ENCODE data around the gene AMPD2. TPM values are rescaled to one million over a fixed set of nuclear protein-coding genes. Genes with fewer than 3 reads are reported as not detected.

Gene AMPD2
- total and polyA plus RNA-seq, 2 donors (not counting 3 experiments of a cell fraction or from before 2014, with no cell fraction given), result 69.4 TPM

GRCh38 chr1:109626682-109627408 is 7.2 kb downstream of the AMPD2 start:
- no peak overlapping the region for H3K4me3 ChIP-seq (replicated peaks in 1 of 3; ENCODE audit: insufficient read depth in 1 of 3, low read depth in 1 of 3, low read length in 3 of 3)
- no peaks in the 10 kb centered on the region for H3K27me3 ChIP-seq (ENCODE audit: control insufficient read depth in 2 of 2, insufficient read depth in 2 of 2, low read length in 2 of 2)
- DNase-seq (ENCODE audit: low read depth, low spot score) (no peak), FAIRE-seq (no peak)
- H3K27ac ChIP-seq (ENCODE audit: insufficient read depth, low read depth, low read length), result no peak overlapping the region
- peaks cover 3% of the 10 kb centered on the region for H3K4me1 ChIP-seq (ENCODE audit: control insufficient read depth, extremely low read depth, insufficient read depth, low read length)
- dilution Hi-C loops (cut with MboI; ENCODE audit: extremely low pct_ligation_motif_present, low sequenced_read_pairs), result no loop called here
- no peaks in the 10 kb centered on the region for H3K9me3 ChIP-seq (replicated peaks; ENCODE audit: control insufficient read depth, insufficient read depth, low read length)
- intact Hi-C loops (cut with micrococcal nuclease), result no loop called here
- no peak overlapping the region for H3K4me2 ChIP-seq (ENCODE audit: insufficient read depth, low read length)
- TF ChIP-seq JUN (IDR thresholded peaks at IDR 0.05; ENCODE audit: borderline replicate concordance, insufficient read depth, insufficient read length, low read depth) (no peak), POLR2AphosphoS5 (IDR thresholded peaks at IDR 0.05; ENCODE audit: insufficient read depth, low read depth, low read length) (no peak), MYC (IDR thresholded peaks at IDR 0.05; ENCODE audit: low read depth, low read length) (no peak), FOS (IDR thresholded peaks at IDR 0.05; ENCODE audit: borderline replicate concordance, insufficient read depth, low read length) (no peak), POLR2A (IDR thresholded peaks at IDR 0.05; ENCODE audit: low read depth, low read length) (no peak), GATA2 (IDR thresholded peaks at IDR 0.05; ENCODE audit: insufficient read depth, insufficient read length, low read depth, low read length) (no peak), CTCF (IDR thresholded peaks at IDR 0.05; ENCODE audit: extremely low read depth in 1 of 2, insufficient read depth in 1 of 2, low read depth in 1 of 2, low read length in 2 of 2) (no peak), EZH2 (IDR thresholded peaks at IDR 0.05; ENCODE audit: borderline replicate concordance, low read depth, low read length, severe bottlenecking) (no peak)
- TF ChIP-seq, protein P1, sequence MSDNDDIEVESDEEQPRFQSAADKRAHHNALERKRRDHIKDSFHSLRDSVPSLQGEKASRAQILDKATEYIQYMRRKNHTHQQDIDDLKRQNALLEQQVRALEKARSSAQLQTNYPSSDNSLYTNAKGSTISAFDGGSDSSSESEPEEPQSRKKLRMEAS (IDR thresholded peaks at IDR 0.05; ENCODE audit: insufficient read depth, insufficient read length), result no peak
- H4K20me1 ChIP-seq (replicated peaks; ENCODE audit: control insufficient read depth, extremely low read depth, insufficient read depth, low read length), result no peaks in the 10 kb centered on the region
- H3K9ac ChIP-seq (replicated peaks; ENCODE audit: extremely low read depth, insufficient read depth, low read length), result no peak overlapping the region
- ChIA-PET CTCF (interaction anchor here (1.8 to 15.2 kb wide), 4 partner anchors 10 to 82 kb away, joined by 4 to 565 read pairs (median 37); partner anchors contain the start of gene GNAI3), POLR2A (interaction anchor here (1.2 kb wide), 1 partner anchor 78 kb away, joined by 4 read pairs; the partner anchor contains the start of gene GNAI3)
- no peak overlapping the region for H2AFZ ChIP-seq (ENCODE audit: low read depth, low read length)
- H3K9me1 ChIP-seq (replicated peaks; ENCODE audit: control insufficient read depth, extremely low read depth, insufficient read depth, low read length), result no peaks in the 10 kb centered on the region
- H3K79me2 ChIP-seq (ENCODE audit: control insufficient read depth, insufficient read depth, low read length), result peaks cover 34% of the 10 kb centered on the region
- BruUV-seq (replicated peaks), result no TSS peak
- H3K36me3 ChIP-seq (ENCODE audit: control insufficient read depth in 2 of 2, extremely low read depth in 1 of 2, insufficient read depth in 2 of 2, low read length in 2 of 2), result peaks cover 9 to 45% of the 10 kb centered on the region in 2 experiments
